Panc1 (cell line): ENCODE measurements around the gene GOLGA2. TPM values are rescaled to one million over a fixed set of nuclear protein-coding genes. Genes with fewer than 3 reads are reported as not detected.

ENCODE experiments used
- ATAC-seq: fragments of 200-7000 bp; cut with Tn5 transposase; 2 replicates; pipeline ENCODE4 v1.9.1; 2020; ENCODE audit warnings: mild to moderate bottlenecking, moderate library complexity
- BruUV-seq: library from RNA; stranded (reverse); fragments of 400-500 nt; replicated peaks from 2 replicates; lab custom pipeline; 2021; lab: Mats Ljungman, UMichigan
- CTCF ChIA-PET: fragments of 300-600 bp; sonication (Branson Sonifier 250); formaldehyde crosslinking; loops from one replicate; lab custom pipeline; 2022; ENCODE audit warnings: antibody characterized with exemption; lab: Charles Lee
- POLR2A ChIA-PET: fragments of 300-600 bp; sonication (Branson Sonifier 250); formaldehyde crosslinking; loops from one replicate; lab custom pipeline; 2022; ENCODE audit warnings: antibody characterized with exemption; lab: Charles Lee
- DNase-seq: peaks from one replicate; pipeline ENCODE4 v3.0.0-alpha.2; 2010; ENCODE audit warnings: low read depth, low spot score
- H3K27ac ChIP-seq: 2 replicates; pipeline ENCODE4 v1.5.1; 2011; ENCODE audit warnings: mild to moderate bottlenecking, low read length, inconsistent platforms
- H3K27me3 ChIP-seq: fragments of 200-500 bp; sonication (Bioruptor generic); 2 replicates; pipeline ENCODE4 v1.6.0; 2014; ENCODE audit warnings: low read length, inconsistent platforms; ENCODE audit not compliant: control insufficient read depth, insufficient read depth
- H3K36me3 ChIP-seq: fragments of 200-500 bp; sonication (Bioruptor generic); 2 replicates; pipeline ENCODE4 v1.5.1; 2014; ENCODE audit warnings: inconsistent platforms, mild to moderate bottlenecking, low read length, moderate library complexity; ENCODE audit not compliant: control insufficient read depth, insufficient read depth
- H3K4me1 ChIP-seq: 2 replicates; pipeline ENCODE4 v1.5.1; 2011; ENCODE audit warnings: inconsistent platforms, mild to moderate bottlenecking, low read length, moderate library complexity; ENCODE audit not compliant: control insufficient read depth, insufficient read depth
- H3K4me3 ChIP-seq, 2 experiments: 2 replicates each; pipeline ENCODE4 v1.5.1; 2011 to 2012; ENCODE audit warnings: low read depth in 2 of 2, low read length in 2 of 2, mild to moderate bottlenecking in 2 of 2, inconsistent platforms in 1 of 2, moderate library complexity in 1 of 2
- H3K9me3 ChIP-seq: fragments of 200-500 bp; sonication (Bioruptor generic); 2 replicates; pipeline ENCODE4 v1.5.1; 2014; ENCODE audit warnings: low read depth, mild to moderate bottlenecking, inconsistent platforms, low read length, moderate library complexity; ENCODE audit not compliant: control insufficient read depth, insufficient read depth
- POLR2AphosphoS5 ChIP-seq: IDR thresholded peaks from 2 replicates; pipeline ENCODE4 v1.6.1; 2012; ENCODE audit warnings: mild to moderate bottlenecking, low read depth, low read length, moderate library complexity
- SIN3A ChIP-seq: IDR thresholded peaks from 2 replicates; pipeline ENCODE4 v1.6.1; 2012; ENCODE audit warnings: low read depth, mild to moderate bottlenecking, low read length, moderate library complexity, borderline replicate concordance; ENCODE audit not compliant: insufficient read depth
- TCF7L2 ChIP-seq: IDR thresholded peaks from 2 replicates; pipeline ENCODE4 v1.6.1; 2011; ENCODE audit warnings: mild to moderate bottlenecking, low read depth, low read length, inconsistent platforms
- in situ Hi-C: cut with HindIII; loops from 2 replicates; pipeline ENCODE4 v1.10.0; 2016; ENCODE audit warnings: low sequenced_read_pairs, low pct_unique_long_range_greater_than_20kb
- intact Hi-C: fragments of 100-400 bp; cut with micrococcal nuclease; formaldehyde crosslinking; loops from one replicate; pipeline ENCODE4 v1.10.0; 2022; ENCODE audit not compliant: unreplicated experiment
- total RNA-seq: library from RNA; stranded (reverse); gene quantifications from one replicate; pipeline ENCODE4 v1.2.1, GENCODE V29; 2021; ENCODE audit not compliant: unreplicated experiment
- TF ChIP-seq, protein P1 (sequence below), 2 experiments: IDR thresholded peaks; 2 replicates each; pipeline ENCODE4 v1.6.1; 2011 to 2012; ENCODE audit warnings: low read depth in 2 of 2, control low read depth in 1 of 2, low read length in 1 of 2, mild to moderate bottlenecking in 1 of 2, moderate library complexity in 1 of 2; ENCODE audit not compliant: insufficient read depth in 1 of 2
- TF ChIP-seq, protein P2 (sequence below): fragments of 450-650 bp; IDR thresholded peaks from 2 replicates; pipeline ENCODE4 v1.5.1; 2017; ENCODE audit warnings: mild to moderate bottlenecking

Gene GOLGA2
- total RNA-seq, 1 experiment from 2014 or later = 69.6 TPM

GRCh38 chr9:128215491-128216409 is 60.1 kb downstream of the GOLGA2 start:
- no peak overlapping the region for H3K27ac ChIP-seq
- CTCF ChIA-PET = no interaction called here
- no peaks in the 10 kb centered on the region for H3K9me3 ChIP-seq
- DNase-seq (no peak), ATAC-seq (no peak)
- POLR2A ChIA-PET = no interaction called here
- H3K36me3 ChIP-seq = no peaks in the 10 kb centered on the region
- BruUV-seq = no TSS peak
- TF ChIP-seq POLR2AphosphoS5 (no peak), TCF7L2 (no peak)
- H3K27me3 ChIP-seq = no peaks in the 10 kb centered on the region
- no peak overlapping the region for H3K4me3 ChIP-seq
- intact Hi-C loops = no loop called here
- H3K4me1 ChIP-seq = no peaks in the 10 kb centered on the region; the same call in 1 of the 2 replicates
- in situ Hi-C loops = no loop called here

DNA sequence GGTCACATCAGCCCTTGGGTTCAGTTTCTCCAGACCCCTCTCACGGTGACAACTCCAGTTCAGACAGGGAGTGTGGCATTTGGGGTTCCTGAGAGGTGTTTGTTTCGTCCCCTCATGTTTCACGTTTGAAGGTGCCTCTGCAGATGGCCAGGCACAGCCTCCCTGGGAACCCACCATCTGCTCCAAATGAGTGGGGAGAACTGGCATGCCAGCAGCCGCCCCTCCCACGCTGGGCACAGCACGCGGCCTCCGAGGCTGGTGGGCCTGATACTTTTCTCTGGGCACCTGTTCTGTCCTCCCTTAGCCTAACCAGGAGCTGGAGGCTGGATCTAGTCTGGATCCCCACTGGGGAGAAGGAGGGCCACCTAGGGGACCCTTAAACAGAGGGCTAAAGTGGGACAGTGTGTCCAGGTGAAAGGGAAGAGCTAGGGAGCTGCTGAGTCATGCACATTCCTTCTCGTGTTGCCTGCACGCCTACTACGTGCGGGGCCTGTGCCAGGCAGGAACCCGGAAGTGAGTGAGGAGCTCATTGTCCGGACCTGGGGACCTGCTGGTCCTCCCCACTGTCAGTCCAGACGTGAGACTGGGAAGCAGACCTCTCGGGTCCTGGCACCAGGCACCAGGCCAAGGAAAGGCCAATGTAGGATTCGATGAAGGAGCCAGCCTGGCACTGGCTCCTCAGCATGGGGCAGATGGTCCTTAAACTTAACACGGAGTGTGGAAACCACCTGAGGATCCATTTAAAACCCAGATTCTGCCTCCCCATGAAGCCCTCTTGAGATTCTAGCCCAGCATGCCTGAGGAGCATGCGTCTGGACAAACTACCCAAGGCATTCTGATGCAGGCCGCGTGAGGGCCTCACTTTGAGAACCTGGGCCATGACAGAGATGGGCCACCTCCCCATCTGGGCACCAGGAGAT is 61.0 kb downstream of the GOLGA2 start:
- ATAC-seq (no peak), DNase-seq (no peak)
- no peak overlapping the region for H3K4me3 ChIP-seq
- peak overlapping the region; percentile 23; the same call in 1 of the 2 replicates for H3K27ac ChIP-seq
- CTCF ChIA-PET = no interaction called here
- no peak for TF ChIP-seq POLR2AphosphoS5
- TF ChIP-seq, protein P1, sequence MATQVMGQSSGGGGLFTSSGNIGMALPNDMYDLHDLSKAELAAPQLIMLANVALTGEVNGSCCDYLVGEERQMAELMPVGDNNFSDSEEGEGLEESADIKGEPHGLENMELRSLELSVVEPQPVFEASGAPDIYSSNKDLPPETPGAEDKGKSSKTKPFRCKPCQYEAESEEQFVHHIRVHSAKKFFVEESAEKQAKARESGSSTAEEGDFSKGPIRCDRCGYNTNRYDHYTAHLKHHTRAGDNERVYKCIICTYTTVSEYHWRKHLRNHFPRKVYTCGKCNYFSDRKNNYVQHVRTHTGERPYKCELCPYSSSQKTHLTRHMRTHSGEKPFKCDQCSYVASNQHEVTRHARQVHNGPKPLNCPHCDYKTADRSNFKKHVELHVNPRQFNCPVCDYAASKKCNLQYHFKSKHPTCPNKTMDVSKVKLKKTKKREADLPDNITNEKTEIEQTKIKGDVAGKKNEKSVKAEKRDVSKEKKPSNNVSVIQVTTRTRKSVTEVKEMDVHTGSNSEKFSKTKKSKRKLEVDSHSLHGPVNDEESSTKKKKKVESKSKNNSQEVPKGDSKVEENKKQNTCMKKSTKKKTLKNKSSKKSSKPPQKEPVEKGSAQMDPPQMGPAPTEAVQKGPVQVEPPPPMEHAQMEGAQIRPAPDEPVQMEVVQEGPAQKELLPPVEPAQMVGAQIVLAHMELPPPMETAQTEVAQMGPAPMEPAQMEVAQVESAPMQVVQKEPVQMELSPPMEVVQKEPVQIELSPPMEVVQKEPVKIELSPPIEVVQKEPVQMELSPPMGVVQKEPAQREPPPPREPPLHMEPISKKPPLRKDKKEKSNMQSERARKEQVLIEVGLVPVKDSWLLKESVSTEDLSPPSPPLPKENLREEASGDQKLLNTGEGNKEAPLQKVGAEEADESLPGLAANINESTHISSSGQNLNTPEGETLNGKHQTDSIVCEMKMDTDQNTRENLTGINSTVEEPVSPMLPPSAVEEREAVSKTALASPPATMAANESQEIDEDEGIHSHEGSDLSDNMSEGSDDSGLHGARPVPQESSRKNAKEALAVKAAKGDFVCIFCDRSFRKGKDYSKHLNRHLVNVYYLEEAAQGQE (IDR thresholded peaks at IDR 0.05; ENCODE audit: insufficient read depth in 1 of 2, low read depth in 2 of 2, low read length in 1 of 2) = no peak
- TF ChIP-seq, protein P2, sequence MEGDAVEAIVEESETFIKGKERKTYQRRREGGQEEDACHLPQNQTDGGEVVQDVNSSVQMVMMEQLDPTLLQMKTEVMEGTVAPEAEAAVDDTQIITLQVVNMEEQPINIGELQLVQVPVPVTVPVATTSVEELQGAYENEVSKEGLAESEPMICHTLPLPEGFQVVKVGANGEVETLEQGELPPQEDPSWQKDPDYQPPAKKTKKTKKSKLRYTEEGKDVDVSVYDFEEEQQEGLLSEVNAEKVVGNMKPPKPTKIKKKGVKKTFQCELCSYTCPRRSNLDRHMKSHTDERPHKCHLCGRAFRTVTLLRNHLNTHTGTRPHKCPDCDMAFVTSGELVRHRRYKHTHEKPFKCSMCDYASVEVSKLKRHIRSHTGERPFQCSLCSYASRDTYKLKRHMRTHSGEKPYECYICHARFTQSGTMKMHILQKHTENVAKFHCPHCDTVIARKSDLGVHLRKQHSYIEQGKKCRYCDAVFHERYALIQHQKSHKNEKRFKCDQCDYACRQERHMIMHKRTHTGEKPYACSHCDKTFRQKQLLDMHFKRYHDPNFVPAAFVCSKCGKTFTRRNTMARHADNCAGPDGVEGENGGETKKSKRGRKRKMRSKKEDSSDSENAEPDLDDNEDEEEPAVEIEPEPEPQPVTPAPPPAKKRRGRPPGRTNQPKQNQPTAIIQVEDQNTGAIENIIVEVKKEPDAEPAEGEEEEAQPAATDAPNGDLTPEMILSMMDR = no peak
- no peak for TF ChIP-seq TCF7L2
- TF ChIP-seq SIN3A = no peak
- H3K9me3 ChIP-seq = no peaks in the 10 kb centered on the region
- in situ Hi-C loops (no loop called here), intact Hi-C loops (no loop called here)
- POLR2A ChIA-PET = no interaction called here
- no TSS peak for BruUV-seq
- no peaks in the 10 kb centered on the region for H3K27me3 ChIP-seq
- no peaks in the 10 kb centered on the region for H3K36me3 ChIP-seq
- H3K4me1 ChIP-seq = no peaks in the 10 kb centered on the region; the same call in 1 of the 2 replicates
